Prostate gland (tissue), 1 donor: ENCODE measurements around the gene ACSL1.

ENCODE experiments used
- POLR2A ChIP-seq: fragments of 450-650 bp; IDR thresholded peaks from one replicate; pipeline ENCODE4 v1.6.1; 2016; ENCODE audit warnings: antibody characterized with exemption, mild to moderate bottlenecking
- POLR2AphosphoS5 ChIP-seq: sonication (generic); formaldehyde crosslinking; IDR thresholded peaks from one replicate; pipeline ENCODE4 v1.6.1; 2017; ENCODE audit warnings: antibody characterized with exemption

DNA sequence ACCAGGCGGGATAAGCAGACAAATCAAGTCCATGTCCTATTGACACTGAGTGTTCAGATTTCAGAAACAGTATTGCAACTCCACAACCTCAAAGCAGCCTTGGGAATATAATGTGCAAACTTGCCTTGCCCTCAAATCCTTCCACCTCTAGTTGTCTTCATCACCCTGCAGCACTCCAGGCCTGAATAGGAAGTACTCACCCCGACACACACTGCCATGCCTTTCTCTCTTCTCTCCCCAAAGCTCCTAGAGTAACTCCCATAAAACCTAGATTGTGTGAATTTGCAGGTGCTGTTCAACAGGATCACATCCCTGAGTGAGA is 19.6 kb downstream of the ACSL1 start:
- TF ChIP-seq POLR2AphosphoS5 (no peak), POLR2A (no peak)
